Measurements from ENCODE around the gene FMNL1.

FMNL1 gene

DNA sequence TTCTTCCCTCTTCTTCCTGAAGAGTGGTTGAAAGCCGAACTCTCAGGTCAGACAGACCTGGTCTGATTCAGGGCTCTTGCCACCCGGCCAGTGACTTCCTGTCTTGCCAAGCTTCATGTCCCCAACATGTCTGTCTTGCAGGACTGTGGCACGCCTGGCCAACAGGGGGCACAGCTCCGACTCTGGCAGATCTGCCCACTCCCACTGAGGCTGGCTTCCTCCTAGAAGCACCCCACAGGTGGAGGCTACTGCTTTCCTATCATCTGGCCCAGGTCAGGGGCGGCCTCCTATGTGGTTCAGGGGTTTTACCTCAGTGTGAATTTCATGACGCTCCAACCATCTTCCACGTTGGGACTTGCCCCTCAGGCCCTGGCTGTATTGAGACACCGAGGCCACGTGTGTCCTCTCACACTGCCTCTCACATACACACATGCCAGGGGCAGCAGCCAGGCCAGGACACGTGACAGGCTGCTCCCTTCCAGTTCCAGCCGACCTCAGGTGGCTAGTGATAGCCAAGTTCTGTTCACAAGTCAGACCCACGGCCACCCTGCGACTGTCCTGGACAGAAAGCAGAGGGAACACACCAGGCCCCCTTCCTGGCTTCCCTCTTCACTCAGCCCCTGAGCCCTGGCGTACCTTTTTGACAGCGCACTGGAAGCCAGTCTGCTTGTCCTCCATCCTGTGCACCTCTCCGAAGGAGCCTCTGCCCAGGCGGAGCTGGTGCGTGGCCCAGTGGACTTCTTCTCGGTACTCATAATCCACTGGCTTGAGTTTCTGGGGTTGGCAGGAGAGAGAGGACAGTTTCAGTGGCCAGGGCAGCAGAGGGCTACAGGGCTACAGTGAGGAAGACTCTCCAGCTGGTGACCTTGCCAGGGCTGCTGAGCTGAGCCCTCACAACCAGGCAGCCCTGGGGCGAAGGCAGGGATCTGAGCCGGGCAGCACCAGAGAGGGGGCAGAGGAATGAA lies 62.8 kb downstream of the FMNL1 start:
- no peak for DNase-seq

DNA sequence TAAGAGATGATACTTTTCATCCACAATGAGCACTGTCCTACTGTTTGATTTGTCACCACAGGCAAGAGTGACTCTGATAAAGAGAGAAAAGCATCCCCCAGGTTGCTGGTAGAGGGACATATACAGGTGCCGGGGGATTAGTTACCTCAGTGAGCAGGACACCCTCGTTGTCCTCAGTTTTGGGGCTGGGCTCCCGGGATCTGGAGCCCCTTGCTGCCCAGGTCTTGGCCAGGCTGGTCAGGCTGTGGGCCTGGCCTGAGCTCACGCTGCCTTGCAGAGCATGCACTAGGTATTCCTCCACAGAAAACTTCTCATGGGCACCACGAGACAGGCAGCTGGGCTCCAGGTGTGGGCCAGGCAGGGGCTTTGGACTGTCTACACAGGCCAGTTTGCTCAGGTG lies 64.6 kb downstream of the FMNL1 start:
- DNase-seq = no peak

- no peak for DNase-seq
Measured at GRCh38 chr17:45287526-45288500, 66.1 kb downstream of the FMNL1 start.

- DNase-seq = no peak
Measured at GRCh38 chr17:45288825-45289224, 67.1 kb downstream of the FMNL1 start.

GRCh38 chr17:45289301-45290268 lies 67.9 kb downstream of the FMNL1 start:
- DNase-seq = no peak

DNA sequence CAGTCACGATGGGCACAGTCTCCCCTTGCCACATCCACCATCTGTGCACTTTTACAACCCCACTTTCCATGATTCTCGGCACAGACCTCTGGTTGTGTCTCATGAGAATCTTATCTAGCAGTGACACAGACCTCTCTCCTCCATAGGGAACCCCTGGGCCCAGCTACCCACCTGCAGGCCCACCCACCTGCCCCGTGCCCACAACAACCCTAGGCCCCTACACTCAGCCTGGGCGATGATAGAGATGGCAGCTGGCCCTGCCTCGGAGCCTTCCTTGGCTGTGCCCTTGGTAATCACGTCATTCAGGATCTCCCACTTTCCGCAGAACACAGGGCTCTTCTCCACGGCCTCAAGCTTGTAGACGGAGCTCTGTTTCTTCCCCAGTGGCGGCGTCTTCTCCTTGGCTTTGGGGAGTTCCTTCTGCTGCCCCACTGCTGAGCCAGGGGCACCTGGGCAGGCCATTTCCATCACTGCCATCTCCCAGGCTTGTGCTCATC lies 68.6 kb downstream of the FMNL1 start:
- no peak for DNase-seq

- DNase-seq = no peak
Measured at GRCh38 chr17:45291171-45291805, 69.6 kb downstream of the FMNL1 start.

GRCh38 chr17:45292696-45293412 lies 71.2 kb downstream of the FMNL1 start:
- no peak for DNase-seq

GRCh38 chr17:45293413-45294211 lies 71.9 kb downstream of the FMNL1 start:
- DNase-seq = peak; percentile 87

DNA sequence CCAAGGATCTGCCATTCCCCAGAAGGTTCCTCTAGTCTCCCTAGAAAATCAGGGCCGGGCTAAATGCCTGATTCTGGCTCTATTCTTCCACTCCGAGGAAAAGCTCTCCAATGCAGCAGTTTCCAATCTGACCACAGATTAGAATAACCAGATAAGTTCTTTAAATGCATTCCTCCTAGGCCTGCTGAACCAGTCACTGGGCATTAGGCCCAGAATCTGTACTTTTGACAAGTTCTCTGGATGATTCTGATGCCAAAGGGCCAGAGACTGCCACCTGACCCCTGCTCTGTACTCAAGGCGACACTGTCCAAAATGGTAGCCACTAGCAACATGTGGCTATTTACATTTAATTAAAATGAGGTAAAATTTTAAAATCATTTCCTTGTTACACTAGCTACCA lies 72.8 kb downstream of the FMNL1 start:
- DNase-seq = peak; percentile 81

DNA sequence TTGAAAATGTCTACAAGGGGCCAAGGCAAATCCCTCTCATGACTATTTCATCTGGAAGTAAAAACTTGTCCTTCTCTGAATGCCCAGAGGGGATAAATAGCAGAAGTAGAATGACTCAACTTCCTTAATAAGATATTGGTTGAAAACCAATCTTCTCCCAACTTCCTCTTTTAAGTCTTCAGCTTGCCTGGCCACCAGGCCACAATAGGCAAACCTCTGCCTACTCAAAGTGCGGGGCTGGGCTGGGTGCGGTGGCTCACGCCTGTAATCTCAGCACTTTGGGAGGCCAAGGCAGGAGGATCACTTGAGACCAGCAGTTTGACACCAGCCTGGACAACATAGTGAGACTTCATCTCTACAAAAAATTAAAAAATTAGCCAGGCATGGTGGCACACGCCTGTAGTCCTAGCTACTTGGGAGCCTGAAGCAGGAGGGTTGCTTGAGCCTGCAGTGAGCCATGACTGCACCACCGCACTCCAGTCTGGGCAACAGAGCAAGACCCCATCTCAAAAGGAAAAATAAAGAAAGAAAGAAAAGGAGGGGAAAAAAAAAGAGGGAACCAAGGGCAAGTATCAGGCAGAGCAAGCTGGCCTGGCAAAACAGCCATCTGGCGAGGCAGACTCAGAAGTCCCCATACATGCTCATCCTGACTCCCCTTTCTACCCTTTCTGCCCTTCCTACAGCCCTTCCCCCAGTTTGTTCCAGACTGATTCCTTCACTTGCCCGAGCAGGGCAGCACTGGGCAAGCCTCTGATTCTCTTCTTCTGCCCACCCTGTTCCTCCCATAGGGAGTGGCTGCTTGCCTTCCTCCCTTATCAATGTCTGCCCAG lies 74.5 kb downstream of the FMNL1 start:
- DNase-seq = peak; percentile 64

DNA sequence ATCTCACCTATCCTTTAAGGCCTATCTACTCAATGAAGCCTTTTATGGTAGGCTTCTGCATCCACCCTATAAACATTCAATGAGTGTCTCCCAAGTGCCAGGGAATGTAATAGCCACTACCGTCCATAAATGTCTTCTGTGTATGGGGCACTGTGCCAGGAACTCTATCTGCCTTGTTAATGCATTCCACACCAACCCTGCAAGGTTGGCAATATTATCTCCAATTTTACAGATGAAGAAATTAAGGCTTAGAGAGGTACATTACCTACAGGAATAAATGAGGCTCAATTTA lies 75.1 kb downstream of the FMNL1 start:
- DNase-seq = no peak
